HG02973 (cell line): ENCODE results near the gene LAMA2.
"Not testable (repeated sequence)": the region's sequence is repeated elsewhere in the genome, so short reads cannot be mapped to it uniquely, and the experiment has no call there.

ENCODE experiments used
- ATAC-seq: cut with Tn5 transposase; IDR thresholded peaks from one replicate; pipeline ENCODE4 v1.9.1; 2021; ENCODE audit warnings: moderate library complexity; ENCODE audit not compliant: unreplicated experiment

The LAMA2 gene

GRCh38 chr6:129172279-129172995, 289.5 kb downstream of the LAMA2 start:
- not testable (repeated sequence) for ATAC-seq

- no peak for ATAC-seq
These were observed 292.1 kb downstream of the LAMA2 start for GRCh38 chr6:129175066-129175465.

- ATAC-seq, result no peak
These were observed 294.9 kb downstream of the LAMA2 start for GRCh38 chr6:129177801-129178200.

- ATAC-seq, result no peak
These were observed 296.3 kb downstream of the LAMA2 start for GRCh38 chr6:129179283-129179682.

- no peak for ATAC-seq
These were observed 298.1 kb downstream of the LAMA2 start for GRCh38 chr6:129181001-129181400.

GRCh38 chr6:129183187-129183591, 300.3 kb downstream of the LAMA2 start:
- ATAC-seq, result no peak

GRCh38 chr6:129183681-129184301, 300.9 kb downstream of the LAMA2 start:
- no peak for ATAC-seq

GRCh38 chr6:129184324-129184723, 301.4 kb downstream of the LAMA2 start:
- ATAC-seq, result no peak

- no peak for ATAC-seq
These were observed 301.9 kb downstream of the LAMA2 start for GRCh38 chr6:129184808-129185366.

GRCh38 chr6:129186988-129187387, 304.1 kb downstream of the LAMA2 start:
- ATAC-seq, result no peak

- ATAC-seq, result no peak
These were observed 305.4 kb downstream of the LAMA2 start for GRCh38 chr6:129188306-129188705.

- no peak for ATAC-seq
These were observed 305.9 kb downstream of the LAMA2 start for GRCh38 chr6:129188795-129189194.

- ATAC-seq, result no peak
These were observed 306.3 kb downstream of the LAMA2 start for GRCh38 chr6:129189266-129189665.

- ATAC-seq, result no peak
These were observed 308.3 kb downstream of the LAMA2 start for GRCh38 chr6:129191235-129191634.

GRCh38 chr6:129192458-129192989, 309.6 kb downstream of the LAMA2 start:
- no peak for ATAC-seq

GRCh38 chr6:129194306-129194941, 311.5 kb downstream of the LAMA2 start:
- ATAC-seq, result no peak

GRCh38 chr6:129195161-129195560, 312.2 kb downstream of the LAMA2 start:
- no peak for ATAC-seq

- ATAC-seq, result no peak
These were observed 312.7 kb downstream of the LAMA2 start for GRCh38 chr6:129195643-129196042.

- no peak for ATAC-seq
These were observed 314.2 kb downstream of the LAMA2 start for GRCh38 chr6:129197154-129197553.

GRCh38 chr6:129200151-129200550, 317.2 kb downstream of the LAMA2 start:
- ATAC-seq, result no peak

GRCh38 chr6:129203190-129203900, 320.4 kb downstream of the LAMA2 start:
- ATAC-seq, result no peak
